T-cell (primary cell): ENCODE data around the gene AKAP12. TPM values are rescaled to one million over a fixed set of nuclear protein-coding genes. Genes with fewer than 3 reads are reported as not detected.

Source experiments
- ATAC-seq, 4 experiments: fragments of 200-7000 bp in 3 of 4; fragments of 150-1000 bp in 1 of 4; cut with Tn5 transposase; replicated peaks in 1 of 4; 1 replicate in 3 of 4; 2 replicates in 1 of 4; pipeline ENCODE4 v1.10.0; 2021; ENCODE audit warnings: moderate library complexity in 3 of 4, mild to moderate bottlenecking in 2 of 4, moderate number of reproducible peaks in 1 of 4
- CTCF ChIA-PET, 2 donors: fragments of 300-600 bp; sonication (Branson Sonifier 250); formaldehyde crosslinking; loops; one replicate each; lab custom pipeline; 2022; ENCODE audit warnings: antibody characterized with exemption in 2 of 2; lab: Charles Lee
- POLR2A ChIA-PET, 2 donors: fragments of 300-600 bp; sonication (Branson Sonifier 250); formaldehyde crosslinking; loops; one replicate each; lab custom pipeline; 2022; ENCODE audit warnings: antibody characterized with exemption in 2 of 2; lab: Charles Lee
- DNase-seq, 35 experiments: peaks; one replicate each; pipeline versions ENCODE4 v3.0.0 to v3.0.0-alpha.2; 2013 to 2023
- H3K27ac ChIP-seq: one replicate; pipeline ENCODE4 v1.5.1; 2013; ENCODE audit warnings: low read length
- H3K27me3 ChIP-seq, 2 experiments: replicated peaks in 1 of 2; 1 replicate in 1 of 2; 2 replicates in 1 of 2; pipeline versions ENCODE4 v1.6.1 to v1.7.0; 2013; ENCODE audit warnings: low read length in 1 of 2, mixed read lengths in 1 of 2; ENCODE audit not compliant: control insufficient read depth in 2 of 2, insufficient read depth in 2 of 2; ENCODE audit errors: extremely low read depth in 1 of 2
- H3K36me3 ChIP-seq, 2 donors: 1 replicate in 1 of 2; 2 replicates in 1 of 2; pipeline versions ENCODE4 v1.6.1 to v1.7.0; 2013; ENCODE audit warnings: low read length in 1 of 2; ENCODE audit not compliant: control insufficient read depth in 2 of 2, insufficient read depth in 1 of 2; ENCODE audit errors: extremely low read depth in 1 of 2
- H3K4me1 ChIP-seq, 2 experiments: 1 replicate in 1 of 2; 2 replicates in 1 of 2; pipeline versions ENCODE4 v1.6.1 to v1.7.0; 2013; ENCODE audit warnings: low read length in 2 of 2, mixed read lengths in 1 of 2; ENCODE audit not compliant: insufficient read depth in 2 of 2, control insufficient read depth in 1 of 2; ENCODE audit errors: extremely low read depth in 1 of 2
- H3K4me3 ChIP-seq, 2 donors: 1 replicate in 1 of 2; 2 replicates in 1 of 2; pipeline versions ENCODE4 v1.5.1 to v1.7.0; 2013; ENCODE audit warnings: mild to moderate bottlenecking in 2 of 2, low read length in 1 of 2, moderate library complexity in 1 of 2; ENCODE audit not compliant: control insufficient read depth in 1 of 2; ENCODE audit errors: extremely low read depth in 1 of 2
- H3K9me3 ChIP-seq: 2 replicates; pipeline ENCODE4 v1.7.0; 2013
- H3K27ac Mint-ChIP-seq, 2 donors: one replicate each; pipeline ENCODE4 v1.8.0; 2020 to 2021; ENCODE audit warnings: mild to moderate bottlenecking in 2 of 2, mixed read lengths in 2 of 2
- H3K27me3 Mint-ChIP-seq, 2 donors: one replicate each; pipeline ENCODE4 v1.8.0; 2021 to 2022; ENCODE audit warnings: mixed read lengths in 2 of 2
- H3K36me3 Mint-ChIP-seq: one replicate; pipeline ENCODE4 v1.8.0; 2021; ENCODE audit warnings: mixed read lengths
- H3K4me1 Mint-ChIP-seq, 3 donors: one replicate each; pipeline ENCODE4 v1.8.0; 2020 to 2022; ENCODE audit warnings: mixed read lengths in 3 of 3, mild to moderate bottlenecking in 1 of 3
- H3K4me3 Mint-ChIP-seq, 3 donors: one replicate each; pipeline ENCODE4 v1.8.0; 2020 to 2022; ENCODE audit warnings: mild to moderate bottlenecking in 3 of 3, mixed read lengths in 3 of 3, moderate library complexity in 3 of 3
- H3K9me3 Mint-ChIP-seq, 3 donors: one replicate each; pipeline ENCODE4 v1.8.0; 2020 to 2022; ENCODE audit warnings: mixed read lengths in 3 of 3
- WGBS: methylation state at CpG from one replicate; pipeline ENCODE4 v1.1.5; 2013; ENCODE audit warnings: missing lambda C conversion rate; ENCODE audit not compliant: insufficient coverage; 5-methylcytosine and 5-hydroxymethylcytosine counted together
- total RNA-seq, 35 experiments: library from RNA in 6 of 35; stranded (reverse) in 6 of 35; fragments of 120-200 nt in 1 of 35; gene quantifications; one replicate each; pipeline versions ENCODE4 v1.2.1 to v1.2.4 and lab custom pipeline; 2013 to 2026

AKAP12 gene
- total RNA-seq, 5 donors from 2014 or later (not counting 1 experiment from before 2014, with no cell fraction given): 0.16 to 1.8 (median 1.2) TPM

DNA sequence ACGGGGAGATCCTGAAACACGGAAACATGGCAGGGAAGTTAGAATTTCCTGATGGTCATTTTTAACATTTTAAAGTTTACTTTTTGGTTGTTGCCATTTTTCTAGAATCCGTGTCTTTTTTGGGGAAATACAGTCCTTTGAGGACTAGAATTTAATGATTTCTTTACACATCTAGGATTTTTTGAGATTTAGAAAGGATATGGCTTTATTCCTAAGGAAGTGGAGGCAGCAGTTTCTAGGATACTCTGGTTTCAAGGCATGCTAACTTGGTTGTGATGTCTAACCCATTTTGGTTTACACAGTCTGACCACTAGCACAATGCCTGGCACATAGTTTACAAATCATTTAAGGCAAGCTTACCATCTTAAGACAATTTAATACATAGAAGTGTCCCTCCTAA lies 152.7 kb downstream of the AKAP12 start:
- peak overlapping the region; percentile 97 to 99 for H3K27ac Mint-ChIP-seq
- POLR2A ChIA-PET: no interaction called here
- no CpG with 5 or more reads among the region's 3 CpGs for WGBS
- H3K36me3 Mint-ChIP-seq: peaks cover 9% of the 10 kb centered on the region
- ATAC-seq: no peak
- H3K27me3 ChIP-seq: no peaks in the 10 kb centered on the region
- peak overlapping the region; percentile 92 to 97 (median 94) for H3K4me3 Mint-ChIP-seq
- DNase-seq: no peak
- no peaks in the 10 kb centered on the region for H3K27me3 Mint-ChIP-seq
- H3K27ac ChIP-seq: peak overlapping the region; percentile 74
- CTCF ChIA-PET: no interaction called here
- H3K36me3 ChIP-seq: no peaks in the 10 kb centered on the region
- no peaks in the 10 kb centered on the region for H3K9me3 ChIP-seq
- H3K9me3 Mint-ChIP-seq: no peaks in the 10 kb centered on the region
- peak overlapping the region in 1 of 2 donors; percentile 64 for H3K4me3 ChIP-seq
- H3K4me1 ChIP-seq: peaks cover 38% of the 10 kb centered on the region in 2 experiments
- peaks cover 60 to 69% (median 65%) of the 10 kb centered on the region in 3 donors for H3K4me1 Mint-ChIP-seq

DNA sequence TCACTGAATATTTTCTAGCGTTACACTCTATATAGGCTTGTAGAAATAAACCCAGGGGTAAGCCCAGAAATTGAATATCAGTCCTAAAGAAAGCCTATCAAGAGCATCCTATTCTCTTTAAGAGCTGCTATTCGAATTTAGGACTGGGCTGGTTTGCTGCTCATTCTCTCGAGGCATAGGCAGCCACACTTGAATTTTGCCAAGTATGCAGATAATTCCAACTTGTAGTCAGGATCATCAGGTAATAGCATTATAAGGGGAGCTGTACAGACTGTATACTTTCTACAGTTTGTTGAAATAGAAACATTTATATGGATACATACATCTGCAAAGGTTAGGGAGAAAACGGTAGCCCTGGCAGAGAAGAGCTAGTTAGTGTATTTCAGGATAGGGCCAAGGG lies 153.6 kb downstream of the AKAP12 start:
- WGBS: no CpG with 5 or more reads among the region's 4 CpGs
- peak overlapping the region; percentile 92 to 97 (median 94) for H3K4me3 Mint-ChIP-seq
- peaks cover 16% of the 10 kb centered on the region for H3K36me3 Mint-ChIP-seq
- Histone ChIP-seq H3K36me3 (no peaks in the 10 kb centered on the region), H3K4me1 (peaks cover 28 to 33% of the 10 kb centered on the region in 2 experiments), H3K4me3 (no peak overlapping the region), H3K9me3 (no peaks in the 10 kb centered on the region), H3K27ac (peak overlapping the region; percentile 74), H3K27me3 (no peaks in the 10 kb centered on the region)
- peak overlapping the region; percentile 97 to 99 for H3K27ac Mint-ChIP-seq
- H3K4me1 Mint-ChIP-seq: peaks cover 65 to 69% (median 69%) of the 10 kb centered on the region in 3 donors
- H3K27me3 Mint-ChIP-seq: no peaks in the 10 kb centered on the region
- ATAC-seq: no peak
- ChIA-PET POLR2A (interaction anchor here in 1 of 2 donors (0.6 kb wide), 1 partner anchor 20 kb away, joined by 4 read pairs; no protein-coding TSS in a partner anchor), CTCF (interaction anchor here in 1 of 2 donors (1.2 kb wide), 1 partner anchor 13 kb away, joined by 7 read pairs; no protein-coding TSS in a partner anchor)
- no peaks in the 10 kb centered on the region for H3K9me3 Mint-ChIP-seq
- no peak for DNase-seq

DNA sequence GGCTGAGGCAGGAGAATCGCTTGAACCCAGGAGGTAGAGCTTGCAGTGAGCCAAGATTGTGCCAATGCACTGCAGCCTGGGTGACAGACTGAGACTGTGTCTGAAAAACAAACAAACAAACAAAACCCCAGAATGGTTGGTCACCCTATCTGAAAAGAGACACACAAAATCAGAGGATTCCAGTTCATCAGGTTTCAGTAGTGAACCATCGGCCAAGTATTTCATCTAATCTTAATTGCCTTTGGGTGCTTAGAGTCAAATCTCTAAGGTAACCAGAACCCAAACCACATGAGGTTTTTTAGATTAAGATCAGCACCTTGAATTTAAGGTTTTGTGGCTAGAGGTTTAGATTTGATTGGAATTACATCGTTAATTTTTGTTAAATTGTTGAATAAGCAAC lies 159.9 kb downstream of the AKAP12 start:
- DNase-seq: no peak
- no peaks in the 10 kb centered on the region for H3K27me3 Mint-ChIP-seq
- H3K27ac Mint-ChIP-seq: peak overlapping the region in 1 of 2 donors; percentile 34
- peaks cover 69 to 76% (median 75%) of the 10 kb centered on the region in 3 donors for H3K4me1 Mint-ChIP-seq
- ATAC-seq: no peak
- 100% methylated on average over 1 of the region's 3 CpGs for WGBS
- Histone ChIP-seq H3K27ac (no peak overlapping the region), H3K4me3 (no peak overlapping the region), H3K27me3 (no peaks in the 10 kb centered on the region), H3K4me1 (peaks cover 12 to 24% of the 10 kb centered on the region in 2 experiments), H3K9me3 (no peaks in the 10 kb centered on the region), H3K36me3 (peaks cover 0 to 16% of the 10 kb centered on the region in 2 donors)
- CTCF ChIA-PET: interaction anchor here in 1 of 2 donors (1.2 kb wide), 1 partner anchor 15 kb away, joined by 4 read pairs; no protein-coding TSS in a partner anchor
- no peaks in the 10 kb centered on the region for H3K9me3 Mint-ChIP-seq
- H3K36me3 Mint-ChIP-seq: peaks cover 20% of the 10 kb centered on the region
- POLR2A ChIA-PET: interaction anchor here in 1 of 2 donors (0.6 kb wide), 1 partner anchor 42 kb away, joined by 3 read pairs; no protein-coding TSS in a partner anchor
- H3K4me3 Mint-ChIP-seq: no peak overlapping the region

DNA sequence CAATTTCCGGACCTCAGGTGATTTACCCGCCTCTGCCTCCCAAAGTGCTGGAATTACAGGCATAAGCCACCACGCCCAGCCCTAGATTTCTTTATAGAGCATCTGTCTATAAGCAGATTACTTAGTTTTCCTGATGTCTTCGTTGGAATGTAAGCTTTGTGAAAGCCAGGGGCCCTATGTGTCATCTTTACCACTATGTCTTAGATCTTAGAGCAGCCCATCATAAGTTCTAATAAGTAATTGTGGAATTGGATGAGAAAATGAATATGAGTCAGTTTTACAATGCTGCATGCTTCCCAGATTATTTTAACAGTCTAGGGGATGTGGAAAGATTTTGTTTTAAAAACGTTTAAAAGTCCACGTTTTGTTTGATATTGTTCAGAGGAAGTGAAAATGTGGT lies 160.7 kb downstream of the AKAP12 start:
- peaks cover 62 to 68% (median 67%) of the 10 kb centered on the region in 3 donors for H3K4me1 Mint-ChIP-seq
- Histone ChIP-seq H3K27ac (no peak overlapping the region), H3K9me3 (no peaks in the 10 kb centered on the region), H3K4me3 (no peak overlapping the region), H3K4me1 (peaks cover 12 to 21% of the 10 kb centered on the region in 2 experiments), H3K27me3 (no peaks in the 10 kb centered on the region), H3K36me3 (peaks cover 0 to 24% of the 10 kb centered on the region in 2 donors)
- H3K27me3 Mint-ChIP-seq: no peaks in the 10 kb centered on the region
- DNase-seq: no peak
- ChIA-PET CTCF (interaction anchor here in 1 of 2 donors (1.2 kb wide), 1 partner anchor 15 kb away, joined by 4 read pairs; no protein-coding TSS in a partner anchor), POLR2A (interaction anchor here in 1 of 2 donors (1.3 kb wide), 1 partner anchor 11 kb away, joined by 5 read pairs; no protein-coding TSS in a partner anchor)
- H3K4me3 Mint-ChIP-seq: peak overlapping the region in 1 of 3 donors; percentile 49
- no peaks in the 10 kb centered on the region for H3K9me3 Mint-ChIP-seq
- H3K27ac Mint-ChIP-seq: peak overlapping the region; percentile 36 to 72
- no peak for ATAC-seq
- 37% methylated on average over 3 of the region's 6 CpGs for WGBS
- H3K36me3 Mint-ChIP-seq: peaks cover 20% of the 10 kb centered on the region

DNA sequence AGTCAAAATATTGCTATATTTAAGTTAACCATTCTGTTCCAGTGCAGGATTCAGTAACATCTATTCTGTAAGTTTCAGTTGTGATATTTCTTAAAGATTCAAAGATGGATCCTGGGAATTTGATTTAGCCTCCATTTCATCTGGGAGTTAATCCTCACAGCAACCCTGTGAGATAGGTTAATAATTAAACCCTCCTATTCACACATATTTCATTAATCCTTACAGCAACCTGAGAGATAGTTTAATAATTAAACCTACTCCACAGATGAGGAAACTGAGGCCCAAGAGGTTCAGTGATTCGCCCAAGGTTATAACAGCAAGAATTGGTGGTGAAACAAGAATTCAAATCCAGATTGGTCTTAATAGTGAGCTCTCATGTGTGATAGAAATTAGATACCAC lies 162.5 kb downstream of the AKAP12 start:
- no CpG with 5 or more reads among the region's 1 CpG for WGBS
- Histone ChIP-seq H3K4me3 (no peak overlapping the region), H3K27me3 (no peaks in the 10 kb centered on the region), H3K27ac (no peak overlapping the region), H3K9me3 (no peaks in the 10 kb centered on the region), H3K36me3 (peaks cover 0 to 24% of the 10 kb centered on the region in 2 donors), H3K4me1 (peaks cover 8 to 19% of the 10 kb centered on the region in 2 experiments)
- peaks cover 22% of the 10 kb centered on the region for H3K36me3 Mint-ChIP-seq
- DNase-seq (no peak), ATAC-seq (no peak)
- H3K4me1 Mint-ChIP-seq: peaks cover 58 to 68% (median 66%) of the 10 kb centered on the region in 3 donors
- no peak overlapping the region for H3K4me3 Mint-ChIP-seq
- peak overlapping the region in 1 of 2 donors; percentile 48 for H3K27ac Mint-ChIP-seq
- no peaks in the 10 kb centered on the region for H3K27me3 Mint-ChIP-seq
- POLR2A ChIA-PET: no interaction called here
- CTCF ChIA-PET: no interaction called here
- H3K9me3 Mint-ChIP-seq: no peaks in the 10 kb centered on the region

DNA sequence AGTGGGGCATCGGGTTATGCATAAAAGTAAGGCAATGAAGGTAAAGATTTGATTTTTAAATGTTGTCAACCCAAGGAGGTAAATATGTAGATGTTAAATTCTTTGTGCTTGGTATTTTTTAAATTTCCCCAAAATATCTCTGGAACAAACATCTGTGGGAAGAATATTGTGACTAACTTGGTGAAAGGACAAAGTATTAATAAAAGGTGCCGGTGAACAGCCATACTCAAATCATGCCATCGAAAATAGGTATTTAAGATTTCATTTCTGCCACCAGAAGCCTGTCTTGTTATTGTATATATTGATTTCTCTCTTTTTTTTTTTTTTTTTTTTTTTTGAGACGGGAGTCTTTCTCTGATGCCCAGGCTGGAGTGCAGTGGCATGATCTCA lies 164.1 kb downstream of the AKAP12 start:
- Mint-ChIP-seq H3K27me3 (no peaks in the 10 kb centered on the region), H3K27ac (peak overlapping the region in 1 of 2 donors; percentile 52), H3K4me1 (peaks cover 53 to 54% (median 54%) of the 10 kb centered on the region in 3 donors), H3K36me3 (peaks cover 17% of the 10 kb centered on the region), H3K4me3 (no peak overlapping the region), H3K9me3 (no peaks in the 10 kb centered on the region)
- DNase-seq: no peak
- no CpG with 5 or more reads among the region's 4 CpGs for WGBS
- CTCF ChIA-PET: interaction anchor here in 1 of 2 donors (2.6 kb wide), 1 partner anchor 9 kb away, joined by 14 read pairs; no protein-coding TSS in a partner anchor
- POLR2A ChIA-PET: interaction anchor here (0.6 kb wide), 2 partner anchors 9 to 1652 kb away, joined by 7 to 10 read pairs; no protein-coding TSS in a partner anchor
- Histone ChIP-seq H3K4me1 (peaks cover 8 to 19% of the 10 kb centered on the region in 2 experiments), H3K27ac (no peak overlapping the region), H3K36me3 (peaks cover 0 to 29% of the 10 kb centered on the region in 2 donors), H3K4me3 (no peak overlapping the region), H3K27me3 (no peaks in the 10 kb centered on the region), H3K9me3 (no peaks in the 10 kb centered on the region)
- no peak for ATAC-seq
